Cerebellar nuclear complex (tissue), 1 donor: ENCODE results near the gene MGA.
"Not testable (repeated sequence)": the region's sequence is repeated elsewhere in the genome, so short reads cannot be mapped to it uniquely, and the experiment has no call there.

Experiments used
- DNase-seq, 2 experiments: peaks; one replicate each; lab custom pipeline; 2025; lab: John Stamatoyannopoulos, UW

Gene MGA

GRCh38 chr15:41714291-41714690 is 54.1 kb downstream of the MGA start:
- no peak for DNase-seq

- DNase-seq = no peak
Observed at GRCh38 chr15:41716864-41717263, 56.7 kb downstream of the MGA start.

DNA sequence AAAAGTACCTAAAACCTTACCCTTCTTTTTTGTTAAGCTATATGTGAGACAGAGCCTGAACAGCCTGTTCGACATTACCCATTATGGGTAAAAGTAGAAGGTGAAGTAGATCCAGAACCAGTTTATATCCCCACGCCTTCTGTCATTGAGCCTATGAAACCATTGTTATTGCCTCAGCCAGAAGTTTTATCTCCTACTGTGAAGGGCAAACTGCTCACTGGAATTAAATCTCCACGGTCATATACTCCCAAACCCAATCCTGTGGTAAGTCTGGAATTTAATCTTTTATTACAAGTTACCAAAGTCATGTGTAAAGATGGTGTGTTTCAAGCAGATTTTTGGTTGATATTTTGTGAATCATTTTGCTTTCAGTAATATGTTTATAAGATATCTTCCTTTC is 66.9 kb downstream of the MGA start:
- no peak for DNase-seq

DNA sequence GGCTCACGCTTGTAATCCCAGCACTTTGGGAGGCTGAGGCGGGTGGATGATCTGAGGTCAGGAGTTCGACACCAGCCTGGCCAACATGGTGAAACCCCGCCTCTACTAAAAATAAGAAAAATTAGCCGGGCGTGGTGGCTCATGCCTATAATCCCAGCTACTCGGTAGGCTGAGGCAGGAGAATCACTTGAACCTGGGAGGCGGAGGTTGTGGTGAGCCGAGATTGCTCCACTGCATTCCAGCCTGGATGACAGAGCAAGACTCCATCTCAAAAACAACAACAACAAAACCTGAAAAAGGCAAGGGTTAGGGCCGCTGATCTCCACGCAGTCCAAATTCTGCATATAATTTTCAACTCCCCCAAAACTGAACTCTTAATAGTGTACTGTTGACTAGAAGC is 67.9 kb downstream of the MGA start:
- DNase-seq = not testable (repeated sequence)

- no peak for DNase-seq
Observed at GRCh38 chr15:41730543-41730942, 70.3 kb downstream of the MGA start.

DNA sequence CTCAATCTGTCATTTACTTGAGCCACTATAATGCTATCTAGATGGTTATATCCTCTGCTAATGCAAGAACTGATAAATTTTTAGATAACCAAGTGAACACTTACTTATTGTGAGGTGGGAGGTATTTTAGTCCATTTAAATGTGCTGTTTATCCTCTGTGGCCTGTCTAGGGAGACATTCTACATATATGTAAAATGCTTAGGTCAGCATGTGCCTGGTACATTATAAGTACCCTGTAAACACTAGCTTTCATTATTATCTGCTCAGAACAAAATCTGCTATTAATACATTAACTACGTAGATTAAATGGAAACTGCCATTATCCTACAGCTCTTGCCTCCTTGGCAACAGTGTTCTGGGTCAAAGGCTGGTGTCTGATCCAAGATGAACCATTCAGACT is 72.3 kb downstream of the MGA start:
- DNase-seq = no peak

- DNase-seq = no peak
Observed at GRCh38 chr15:41734079-41734478, 73.9 kb downstream of the MGA start.

DNA sequence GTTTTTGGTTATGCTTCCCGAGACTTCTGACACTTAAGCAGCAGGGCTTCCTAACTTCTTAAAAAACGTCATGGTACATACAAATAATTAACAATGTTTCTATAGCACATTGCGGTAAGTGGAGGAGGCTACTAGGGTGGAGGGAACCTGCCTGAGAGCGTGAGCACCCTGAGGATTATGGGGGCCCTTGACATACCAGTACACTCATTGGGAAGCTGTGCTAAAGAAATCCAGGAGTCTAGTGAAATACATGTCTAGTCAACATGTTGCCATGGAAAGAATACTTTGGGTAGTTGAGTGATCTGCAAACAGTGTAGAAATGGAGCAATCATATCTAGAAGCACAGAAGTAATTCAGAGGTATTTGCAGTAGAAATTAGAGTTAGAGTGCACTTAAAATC is 74.8 kb downstream of the MGA start:
- DNase-seq = no peak

GRCh38 chr15:41735492-41735891 is 75.3 kb downstream of the MGA start:
- DNase-seq = not testable (repeated sequence)

GRCh38 chr15:41746802-41747201 is 86.6 kb downstream of the MGA start:
- no peak for DNase-seq

DNA sequence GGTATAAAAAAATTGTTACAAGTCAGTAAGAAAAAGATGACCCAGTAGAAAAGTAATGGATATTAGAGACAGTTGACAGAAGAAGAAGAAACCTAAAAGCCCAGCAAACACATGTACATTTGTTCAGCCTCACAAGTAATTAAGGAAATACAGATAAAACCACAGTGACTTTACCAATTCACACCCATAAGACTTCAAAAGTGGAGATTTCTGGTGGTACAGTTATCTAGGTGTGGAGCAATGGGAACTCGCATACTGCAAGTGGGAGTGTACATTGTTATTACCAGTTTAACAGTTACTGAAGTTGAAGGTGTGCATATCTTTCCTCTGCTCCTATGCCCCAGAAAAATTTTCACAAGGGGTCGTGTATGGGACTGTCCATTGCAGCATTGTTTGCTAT is 96.0 kb downstream of the MGA start:
- no peak for DNase-seq

GRCh38 chr15:41772720-41773331 is 112.6 kb downstream of the MGA start:
- DNase-seq = peak in 1 of 2 experiments; percentile 62

GRCh38 chr15:41773332-41773728 is 113.1 kb downstream of the MGA start:
- no peak for DNase-seq

DNA sequence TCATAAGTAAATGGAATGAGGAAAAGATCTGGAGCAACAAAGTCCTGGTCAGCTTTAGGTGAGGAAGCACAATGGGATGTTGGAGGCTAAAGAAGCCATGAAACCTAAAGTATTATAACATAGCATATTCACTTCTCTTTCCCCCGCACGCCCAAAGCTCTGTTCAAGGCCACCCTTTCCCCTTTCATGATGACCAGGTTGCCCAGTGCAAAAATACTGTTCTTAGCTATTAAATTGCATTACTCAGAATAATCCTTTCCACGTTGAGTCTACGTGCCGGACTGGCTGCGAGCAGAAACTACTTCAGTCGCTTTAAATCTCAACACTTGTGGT is 113.5 kb downstream of the MGA start:
- DNase-seq = no peak

DNA sequence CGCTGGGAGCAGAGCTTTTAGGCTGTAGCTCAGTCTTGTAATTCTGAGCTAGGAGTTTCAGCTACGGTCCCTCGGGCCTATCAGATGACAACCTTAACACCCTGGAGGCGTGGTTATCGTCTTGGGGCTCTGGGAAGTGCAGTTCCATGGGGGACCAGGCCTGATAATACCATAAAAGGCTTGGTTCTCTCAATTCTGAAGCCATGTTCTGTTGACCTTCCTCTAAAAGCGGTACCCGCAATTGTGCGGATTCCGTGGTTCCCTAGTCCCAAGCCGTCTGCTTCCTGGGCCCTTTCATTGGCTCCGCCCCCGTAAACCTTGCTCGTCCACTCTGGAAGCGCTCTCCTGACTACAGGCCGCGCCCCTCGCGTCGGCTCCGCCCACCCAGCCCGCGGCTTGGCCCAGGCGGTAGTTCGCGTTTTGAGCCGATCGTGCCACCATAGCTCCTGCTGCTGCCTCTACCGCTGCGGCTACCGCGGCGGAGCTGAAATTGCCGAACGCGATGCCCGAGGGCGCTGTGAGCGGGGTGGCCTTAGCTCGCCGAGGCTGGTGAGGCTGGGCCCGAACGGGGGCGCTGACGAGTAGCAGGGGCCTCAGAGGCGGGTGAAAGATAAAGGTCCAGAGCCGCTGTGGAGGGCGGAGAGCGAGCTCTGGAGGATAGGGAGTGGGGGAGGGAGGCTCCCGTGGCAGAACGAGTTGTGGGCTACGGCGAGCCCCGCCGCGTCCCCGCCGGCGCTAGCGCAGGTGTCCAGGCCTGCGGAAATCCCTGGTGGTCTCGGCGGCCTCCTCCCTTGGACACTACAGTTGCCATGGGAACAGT is 114.1 kb downstream of the MGA start, which contains the start of gene MAPKBP1:
Gene MAPKBP1 (plus strand): TSS at position 423 of the 820 bp plus-strand sequence. CDS start 792 bp downstream, outside the sequence.
- DNase-seq = peak; percentile 88 to 95

DNA sequence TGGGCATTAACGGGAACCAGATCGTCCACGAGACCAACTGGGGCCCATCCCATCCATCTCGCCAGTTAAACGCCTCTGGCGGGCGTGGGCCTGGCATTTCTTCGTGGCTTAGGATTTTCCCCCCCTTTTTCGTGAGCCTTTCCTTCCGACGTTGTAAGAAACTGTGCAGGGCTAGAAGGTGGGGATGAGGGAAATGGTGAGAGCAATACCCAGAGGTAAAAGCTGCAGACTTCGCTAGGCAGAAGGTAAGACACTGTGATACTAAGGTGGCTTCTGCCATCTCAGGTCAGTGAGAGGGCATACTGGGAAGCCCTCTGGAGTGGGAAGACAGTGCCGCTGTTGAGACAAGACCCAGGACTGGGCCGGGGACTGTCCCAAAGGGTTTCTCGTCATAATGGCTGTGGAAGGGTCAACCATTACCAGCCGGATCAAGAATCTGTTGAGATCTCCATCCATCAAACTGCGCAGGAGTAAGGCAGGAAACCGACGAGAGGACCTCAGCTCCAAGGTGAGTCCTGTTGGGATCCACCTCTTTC is 114.7 kb downstream of the MGA start:
- no peak for DNase-seq

DNA sequence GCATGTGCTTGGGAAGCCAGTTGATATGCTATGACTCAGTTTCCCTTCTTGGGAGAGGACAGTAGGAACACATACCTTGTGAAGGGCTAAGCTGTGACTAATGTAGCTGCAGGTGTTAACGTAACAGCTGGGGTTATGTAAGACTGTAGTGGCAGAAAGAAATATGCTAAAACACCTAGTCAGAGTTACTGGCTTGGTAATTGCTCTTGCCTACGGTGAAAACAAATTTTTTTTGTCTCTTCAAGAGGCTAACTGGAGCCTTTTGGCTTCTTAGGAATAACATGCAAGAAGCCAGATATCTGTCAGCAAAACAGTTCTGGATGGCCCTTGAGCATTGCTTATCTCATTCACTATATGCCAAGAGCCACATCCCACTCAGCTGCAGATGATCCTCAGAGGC is 115.4 kb downstream of the MGA start:
- DNase-seq = no peak

DNA sequence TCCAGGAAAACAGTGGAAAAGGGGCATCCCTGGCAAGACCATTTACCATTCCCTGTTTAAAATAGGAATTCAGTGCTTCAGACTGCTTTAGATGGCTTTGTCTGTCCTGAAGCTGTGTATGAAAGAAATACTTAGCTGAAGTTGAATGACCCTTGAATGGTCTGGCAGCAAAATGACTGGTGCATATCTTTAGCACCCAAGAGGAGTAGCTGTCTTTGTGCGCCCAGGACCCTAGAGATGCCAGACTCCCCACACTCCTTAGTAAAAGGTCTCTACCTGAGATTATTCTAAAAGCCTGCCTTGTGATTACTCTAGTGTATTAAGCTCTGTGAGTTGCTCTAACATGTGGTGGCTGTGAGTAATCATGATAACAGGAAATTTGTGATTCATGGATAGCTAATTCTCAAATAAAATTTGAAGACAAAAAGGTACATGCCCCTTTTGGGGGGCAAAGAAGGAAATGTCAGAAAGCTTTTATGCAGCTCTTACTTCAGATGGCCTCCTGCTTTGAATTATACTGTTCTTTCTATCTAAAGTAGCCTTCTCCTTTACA is 117.3 kb downstream of the MGA start:
- DNase-seq = no peak

DNA sequence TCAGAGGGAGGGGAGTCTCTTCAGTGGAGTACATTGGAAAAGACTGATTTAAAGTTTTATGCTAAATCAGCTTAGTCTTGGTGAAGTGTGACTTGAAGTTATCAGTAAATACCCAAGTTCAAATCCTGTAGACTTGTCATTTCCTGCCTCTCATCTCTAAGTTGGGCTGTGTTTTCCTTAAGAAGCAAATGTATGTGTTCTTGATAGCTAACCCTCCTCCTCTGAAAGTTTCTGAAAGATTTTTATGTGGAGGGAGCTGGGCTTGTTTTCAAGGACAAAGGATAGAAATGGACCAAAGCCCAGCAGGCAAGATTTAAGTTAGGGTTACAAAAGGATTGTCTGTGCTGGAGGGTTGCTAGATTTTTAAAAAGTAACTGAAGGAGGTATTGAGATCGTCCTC is 118.3 kb downstream of the MGA start:
- DNase-seq = no peak

- DNase-seq = no peak
Observed at GRCh38 chr15:41779662-41780157, 119.5 kb downstream of the MGA start.

DNA sequence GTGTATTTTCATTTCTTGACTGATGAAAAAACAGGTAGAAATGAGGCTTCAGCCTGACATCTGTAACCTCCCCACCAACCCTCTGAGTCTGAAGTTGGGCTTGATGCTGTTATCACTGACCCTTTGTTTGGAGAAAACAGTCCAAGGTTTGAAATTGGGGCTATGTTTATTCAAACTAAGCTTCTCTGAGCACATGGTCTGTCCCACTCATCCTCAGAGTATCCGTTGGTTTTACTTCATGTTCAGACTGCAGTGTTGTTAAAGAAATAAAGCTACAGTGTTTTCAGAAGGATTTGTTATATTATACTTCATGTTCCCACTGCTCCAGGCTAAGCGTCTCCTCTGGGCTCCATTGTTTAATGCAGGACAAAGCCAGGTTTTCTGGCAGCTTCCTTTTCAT is 120.1 kb downstream of the MGA start:
- DNase-seq = no peak

GRCh38 chr15:41780727-41781126 is 120.5 kb downstream of the MGA start:
- DNase-seq = no peak
